PC-3 (cell line): ENCODE measurements around the gene CEBPE.
"Not testable (repeated sequence)": the region's sequence is repeated elsewhere in the genome, so short reads cannot be mapped to it uniquely, and the experiment has no call there.

Experiments used
- CTCF ChIP-seq: fragments of 300-600 bp; sonication (generic); conservative IDR thresholded peaks from 2 replicates; pipeline ENCODE4 v1.5.1; 2017; ENCODE audit warnings: antibody characterized with exemption, low read depth, mild to moderate bottlenecking, low read length
- EZH2 ChIP-seq: fragments of 300-600 bp; sonication (generic); IDR thresholded peaks from one replicate; pipeline ENCODE4 v1.6.1; 2017; ENCODE audit warnings: antibody characterized with exemption, mild to moderate bottlenecking, low read length; ENCODE audit not compliant: unreplicated experiment
- EZH2phosphoT487 ChIP-seq: fragments of 300-600 bp; sonication (generic); IDR thresholded peaks from 2 replicates; pipeline ENCODE4 v1.6.1; 2018; ENCODE audit warnings: mild to moderate bottlenecking, antibody characterized with exemption, low read length, borderline replicate concordance

GRCh38 chr14:23107620-23108019 is 11.4 kb downstream of the CEBPE start:
- not testable (repeated sequence) for TF ChIP-seq CTCF, EZH2phosphoT487, EZH2
